Panc1 (cell line): ENCODE measurements around the gene CYB5D1. TPM values are rescaled to one million over a fixed set of nuclear protein-coding genes. Genes with fewer than 3 reads are reported as not detected.

Experiments
- ATAC-seq: fragments of 200-7000 bp; cut with Tn5 transposase; 2 replicates; pipeline ENCODE4 v1.9.1; 2020; ENCODE audit warnings: mild to moderate bottlenecking, moderate library complexity
- BruUV-seq: library from RNA; stranded (reverse); fragments of 400-500 nt; replicated peaks from 2 replicates; lab custom pipeline; 2021; lab: Mats Ljungman, UMichigan
- CTCF ChIA-PET: fragments of 300-600 bp; sonication (Branson Sonifier 250); formaldehyde crosslinking; loops from one replicate; lab custom pipeline; 2022; ENCODE audit warnings: antibody characterized with exemption; lab: Charles Lee
- POLR2A ChIA-PET: fragments of 300-600 bp; sonication (Branson Sonifier 250); formaldehyde crosslinking; loops from one replicate; lab custom pipeline; 2022; ENCODE audit warnings: antibody characterized with exemption; lab: Charles Lee
- DNase-seq: peaks from one replicate; pipeline ENCODE4 v3.0.0-alpha.2; 2010; ENCODE audit warnings: low read depth, low spot score
- H3K27ac ChIP-seq: 2 replicates; pipeline ENCODE4 v1.5.1; 2011; ENCODE audit warnings: mild to moderate bottlenecking, low read length, inconsistent platforms
- H3K27me3 ChIP-seq: fragments of 200-500 bp; sonication (Bioruptor generic); 2 replicates; pipeline ENCODE4 v1.6.0; 2014; ENCODE audit warnings: low read length, inconsistent platforms; ENCODE audit not compliant: control insufficient read depth, insufficient read depth
- H3K36me3 ChIP-seq: fragments of 200-500 bp; sonication (Bioruptor generic); 2 replicates; pipeline ENCODE4 v1.5.1; 2014; ENCODE audit warnings: inconsistent platforms, mild to moderate bottlenecking, low read length, moderate library complexity; ENCODE audit not compliant: control insufficient read depth, insufficient read depth
- H3K4me1 ChIP-seq: 2 replicates; pipeline ENCODE4 v1.5.1; 2011; ENCODE audit warnings: inconsistent platforms, mild to moderate bottlenecking, low read length, moderate library complexity; ENCODE audit not compliant: control insufficient read depth, insufficient read depth
- H3K4me3 ChIP-seq, 2 experiments: 2 replicates each; pipeline ENCODE4 v1.5.1; 2011 to 2012; ENCODE audit warnings: low read depth in 2 of 2, low read length in 2 of 2, mild to moderate bottlenecking in 2 of 2, inconsistent platforms in 1 of 2, moderate library complexity in 1 of 2
- H3K9me3 ChIP-seq: fragments of 200-500 bp; sonication (Bioruptor generic); 2 replicates; pipeline ENCODE4 v1.5.1; 2014; ENCODE audit warnings: low read depth, mild to moderate bottlenecking, inconsistent platforms, low read length, moderate library complexity; ENCODE audit not compliant: control insufficient read depth, insufficient read depth
- POLR2AphosphoS5 ChIP-seq: IDR thresholded peaks from 2 replicates; pipeline ENCODE4 v1.6.1; 2012; ENCODE audit warnings: mild to moderate bottlenecking, low read depth, low read length, moderate library complexity
- SIN3A ChIP-seq: IDR thresholded peaks from 2 replicates; pipeline ENCODE4 v1.6.1; 2012; ENCODE audit warnings: low read depth, mild to moderate bottlenecking, low read length, moderate library complexity, borderline replicate concordance; ENCODE audit not compliant: insufficient read depth
- TCF7L2 ChIP-seq: IDR thresholded peaks from 2 replicates; pipeline ENCODE4 v1.6.1; 2011; ENCODE audit warnings: mild to moderate bottlenecking, low read depth, low read length, inconsistent platforms
- in situ Hi-C: cut with HindIII; loops from 2 replicates; pipeline ENCODE4 v1.10.0; 2016; ENCODE audit warnings: low sequenced_read_pairs, low pct_unique_long_range_greater_than_20kb
- intact Hi-C: fragments of 100-400 bp; cut with micrococcal nuclease; formaldehyde crosslinking; loops from one replicate; pipeline ENCODE4 v1.10.0; 2022; ENCODE audit not compliant: unreplicated experiment
- total RNA-seq: library from RNA; stranded (reverse); gene quantifications from one replicate; pipeline ENCODE4 v1.2.1, GENCODE V29; 2021; ENCODE audit not compliant: unreplicated experiment
- TF ChIP-seq, protein P1 (sequence below): fragments of 450-650 bp; IDR thresholded peaks from 2 replicates; pipeline ENCODE4 v1.5.1; 2017; ENCODE audit warnings: mild to moderate bottlenecking
- TF ChIP-seq, protein P2 (sequence below), 2 experiments: IDR thresholded peaks; 2 replicates each; pipeline ENCODE4 v1.6.1; 2011 to 2012; ENCODE audit warnings: low read depth in 2 of 2, control low read depth in 1 of 2, low read length in 1 of 2, mild to moderate bottlenecking in 1 of 2, moderate library complexity in 1 of 2; ENCODE audit not compliant: insufficient read depth in 1 of 2

CYB5D1 gene
- total RNA-seq, 1 experiment from 2014 or later = 8.6 TPM

- intact Hi-C loops (no loop called here), in situ Hi-C loops (no loop called here)
- DNase-seq (no peak), ATAC-seq (no peak)
- H3K36me3 ChIP-seq = peaks cover 6% of the 10 kb centered on the region; the same call in 1 of the 2 replicates
- TF ChIP-seq POLR2AphosphoS5 (no peak), TCF7L2 (no peak), SIN3A (no peak)
- TF ChIP-seq, protein P1, sequence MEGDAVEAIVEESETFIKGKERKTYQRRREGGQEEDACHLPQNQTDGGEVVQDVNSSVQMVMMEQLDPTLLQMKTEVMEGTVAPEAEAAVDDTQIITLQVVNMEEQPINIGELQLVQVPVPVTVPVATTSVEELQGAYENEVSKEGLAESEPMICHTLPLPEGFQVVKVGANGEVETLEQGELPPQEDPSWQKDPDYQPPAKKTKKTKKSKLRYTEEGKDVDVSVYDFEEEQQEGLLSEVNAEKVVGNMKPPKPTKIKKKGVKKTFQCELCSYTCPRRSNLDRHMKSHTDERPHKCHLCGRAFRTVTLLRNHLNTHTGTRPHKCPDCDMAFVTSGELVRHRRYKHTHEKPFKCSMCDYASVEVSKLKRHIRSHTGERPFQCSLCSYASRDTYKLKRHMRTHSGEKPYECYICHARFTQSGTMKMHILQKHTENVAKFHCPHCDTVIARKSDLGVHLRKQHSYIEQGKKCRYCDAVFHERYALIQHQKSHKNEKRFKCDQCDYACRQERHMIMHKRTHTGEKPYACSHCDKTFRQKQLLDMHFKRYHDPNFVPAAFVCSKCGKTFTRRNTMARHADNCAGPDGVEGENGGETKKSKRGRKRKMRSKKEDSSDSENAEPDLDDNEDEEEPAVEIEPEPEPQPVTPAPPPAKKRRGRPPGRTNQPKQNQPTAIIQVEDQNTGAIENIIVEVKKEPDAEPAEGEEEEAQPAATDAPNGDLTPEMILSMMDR = no peak
- TF ChIP-seq, protein P2, sequence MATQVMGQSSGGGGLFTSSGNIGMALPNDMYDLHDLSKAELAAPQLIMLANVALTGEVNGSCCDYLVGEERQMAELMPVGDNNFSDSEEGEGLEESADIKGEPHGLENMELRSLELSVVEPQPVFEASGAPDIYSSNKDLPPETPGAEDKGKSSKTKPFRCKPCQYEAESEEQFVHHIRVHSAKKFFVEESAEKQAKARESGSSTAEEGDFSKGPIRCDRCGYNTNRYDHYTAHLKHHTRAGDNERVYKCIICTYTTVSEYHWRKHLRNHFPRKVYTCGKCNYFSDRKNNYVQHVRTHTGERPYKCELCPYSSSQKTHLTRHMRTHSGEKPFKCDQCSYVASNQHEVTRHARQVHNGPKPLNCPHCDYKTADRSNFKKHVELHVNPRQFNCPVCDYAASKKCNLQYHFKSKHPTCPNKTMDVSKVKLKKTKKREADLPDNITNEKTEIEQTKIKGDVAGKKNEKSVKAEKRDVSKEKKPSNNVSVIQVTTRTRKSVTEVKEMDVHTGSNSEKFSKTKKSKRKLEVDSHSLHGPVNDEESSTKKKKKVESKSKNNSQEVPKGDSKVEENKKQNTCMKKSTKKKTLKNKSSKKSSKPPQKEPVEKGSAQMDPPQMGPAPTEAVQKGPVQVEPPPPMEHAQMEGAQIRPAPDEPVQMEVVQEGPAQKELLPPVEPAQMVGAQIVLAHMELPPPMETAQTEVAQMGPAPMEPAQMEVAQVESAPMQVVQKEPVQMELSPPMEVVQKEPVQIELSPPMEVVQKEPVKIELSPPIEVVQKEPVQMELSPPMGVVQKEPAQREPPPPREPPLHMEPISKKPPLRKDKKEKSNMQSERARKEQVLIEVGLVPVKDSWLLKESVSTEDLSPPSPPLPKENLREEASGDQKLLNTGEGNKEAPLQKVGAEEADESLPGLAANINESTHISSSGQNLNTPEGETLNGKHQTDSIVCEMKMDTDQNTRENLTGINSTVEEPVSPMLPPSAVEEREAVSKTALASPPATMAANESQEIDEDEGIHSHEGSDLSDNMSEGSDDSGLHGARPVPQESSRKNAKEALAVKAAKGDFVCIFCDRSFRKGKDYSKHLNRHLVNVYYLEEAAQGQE (IDR thresholded peaks at IDR 0.05; ENCODE audit: insufficient read depth in 1 of 2, low read depth in 2 of 2, low read length in 1 of 2) = no peak
- no peak overlapping the region; the same call in 1 of the 2 replicates for H3K27ac ChIP-seq
- CTCF ChIA-PET = no interaction called here
- no peak overlapping the region for H3K4me3 ChIP-seq
- H3K27me3 ChIP-seq = no peaks in the 10 kb centered on the region
- H3K9me3 ChIP-seq = no peaks in the 10 kb centered on the region
- H3K4me1 ChIP-seq = peaks cover 15% of the 10 kb centered on the region; the same call in 1 of the 2 replicates
- BruUV-seq = no TSS peak
- POLR2A ChIA-PET = no interaction called here
Measured at GRCh38 chr17:7882629-7883028, 24.8 kb downstream of the CYB5D1 start.

GRCh38 chr17:7883781-7884386 lies 26.1 kb downstream of the CYB5D1 start:
- ChIA-PET POLR2A (interaction anchor here (0.6 kb wide), 1 partner anchor 269 kb away, joined by 3 read pairs; no protein-coding TSS in a partner anchor), CTCF (interaction anchor here (0.6 kb wide), 1 partner anchor 48 kb away, joined by 3 read pairs; the partner anchor contains the start of gene CNTROB)
- peaks cover 2% of the 10 kb centered on the region; the same call in 1 of the 2 replicates for H3K36me3 ChIP-seq
- peak overlapping the region; percentile 77; the same call in 1 of the 2 replicates for H3K27ac ChIP-seq
- no peaks in the 10 kb centered on the region for H3K9me3 ChIP-seq
- H3K4me3 ChIP-seq = peak overlapping the region; percentile 16 to 33
- TF ChIP-seq TCF7L2 = no peak
- no peak for TF ChIP-seq POLR2AphosphoS5
- TF ChIP-seq, protein P2 (IDR thresholded peaks at IDR 0.05; ENCODE audit: insufficient read depth in 1 of 2, low read depth in 2 of 2, low read length in 1 of 2) = no peak
- TF ChIP-seq SIN3A = no peak
- TF ChIP-seq, protein P1 = no peak
- no peaks in the 10 kb centered on the region for H3K27me3 ChIP-seq
- DNase-seq (no peak), ATAC-seq (no peak)
- BruUV-seq = no TSS peak
- in situ Hi-C loops (no loop called here), intact Hi-C loops (no loop called here)
- peaks cover 24% of the 10 kb centered on the region for H3K4me1 ChIP-seq
